Right lobe of liver (tissue), 6 donors: ENCODE measurements around the gene PNPLA7. TPM values are rescaled to one million over a fixed set of nuclear protein-coding genes. Genes with fewer than 3 reads are reported as not detected.
A peak's percentile ranks its signal among the peaks of the same experiment; 100 is the strongest.

ENCODE experiments used
- ATAC-seq, 4 donors: fragments of 200-7000 bp; cut with Tn5 transposase; one replicate each; pipeline ENCODE4 v1.9.1; 2020; ENCODE audit warnings: mild to moderate bottlenecking in 4 of 4, moderate library complexity in 4 of 4
- DNase-seq, 3 donors: peaks; one replicate each; pipeline ENCODE4 v3.0.0-alpha.2; 2020
- H3K27ac ChIP-seq, 3 donors: fragments of 200-600 bp; one replicate each; pipeline ENCODE4 v1.8.0; 2022
- H3K27me3 ChIP-seq, 2 donors: fragments of 200-600 bp; one replicate each; pipeline ENCODE4 v1.8.0; 2022
- H3K36me3 ChIP-seq, 4 donors: fragments of 200-600 bp; sonication (generic) in 1 of 4; one replicate each; pipeline versions ENCODE4 v1.5.1 to v1.8.0; 2017 to 2022; ENCODE audit warnings: control low read depth in 1 of 4
- H3K4me1 ChIP-seq, 4 donors: fragments of 200-600 bp; sonication (generic) in 1 of 4; one replicate each; pipeline versions ENCODE4 v1.5.1 to v1.8.0; 2017 to 2022; ENCODE audit warnings: control low read depth in 1 of 4
- H3K4me3 ChIP-seq, 3 donors: fragments of 200-600 bp; one replicate each; pipeline ENCODE4 v1.8.0; 2022
- H3K9me3 ChIP-seq, 4 donors: fragments of 200-600 bp; sonication (generic) in 1 of 4; one replicate each; pipeline versions ENCODE4 v1.5.1 to v1.8.0; 2017 to 2022; ENCODE audit warnings: control low read depth in 1 of 4
- CTCF ChIP-seq, 4 donors: fragments of 200-600 bp in 3 of 4; fragments of 450-650 bp in 1 of 4; IDR thresholded peaks; one replicate each; pipeline versions ENCODE4 v1.5.1 to v1.8.0; 2016 to 2022; ENCODE audit warnings: antibody characterized with exemption in 4 of 4, mild to moderate bottlenecking in 2 of 4
- POLR2A ChIP-seq: fragments of 450-650 bp; IDR thresholded peaks from one replicate; pipeline ENCODE4 v1.6.1; 2017; ENCODE audit warnings: antibody characterized with exemption, mild to moderate bottlenecking
- WGBS: methylation state at CpG from one replicate; pipeline ENCODE4 v1.1.6; 2018; ENCODE audit warnings: low coverage, low lambda C conversion rate; ENCODE audit not compliant: insufficient coverage; ENCODE audit errors: missing lambda C conversion rate; 5-methylcytosine and 5-hydroxymethylcytosine counted together
- intact Hi-C, 2 donors: fragments of 100-400 bp; cut with DNase I; formaldehyde crosslinking; loops; one replicate each; pipeline versions ENCODE4 v1.11.2 to v1.14.1; 2022
- total RNA-seq, 6 experiments: library from RNA; depleted of rRNA in 2 of 6; stranded (reverse); fragments of >200 nt in 2 of 6; fragmentation: NEBNext Ultra II Directional in 3 of 6; extraction: Animal tissue kit (Norgen Biotek cat#: 25700) in 3 of 6; gene quantifications; one replicate each; pipeline versions ENCODE4 v1.1.0 to v1.2.4, GENCODE V29; 2016 to 2023
- donor health status: DM: no; HTN: yes; CAD: no.
- donor health status: DM: no; HTN: no; CAD: no.
- donor health status: DM: no; HTN: no; CAD: no.
- donor health status: DM: no; HTN: yes; CAD: no.
- donor health status: DM: no; HTN: yes; CAD: no.

Gene PNPLA7
- total RNA-seq, 6 experiments from 2014 or later, result 3.9 to 15.6 (median 7.4) TPM

GRCh38 chr9:137436761-137437600 is 113.2 kb downstream of the PNPLA7 start:
- no peaks in the 10 kb centered on the region for H3K27me3 ChIP-seq
- no CpG with 5 or more reads among the region's 24 CpGs for WGBS
- no peaks in the 10 kb centered on the region for H3K36me3 ChIP-seq
- H3K4me1 ChIP-seq, result no peaks in the 10 kb centered on the region
- no peak overlapping the region for H3K27ac ChIP-seq
- no peak for TF ChIP-seq POLR2A
- TF ChIP-seq CTCF (IDR thresholded peaks at IDR 0.05), result no peak
- H3K4me3 ChIP-seq, result no peak overlapping the region
- DNase-seq (peak in 2 of 3 donors; percentile 16 to 46), ATAC-seq (no peak)
- no peaks in the 10 kb centered on the region for H3K9me3 ChIP-seq
- intact Hi-C loops, result no loop called here

- Histone ChIP-seq H3K4me3 (no peak overlapping the region), H3K9me3 (no peaks in the 10 kb centered on the region), H3K36me3 (no peaks in the 10 kb centered on the region), H3K27me3 (no peaks in the 10 kb centered on the region), H3K4me1 (no peaks in the 10 kb centered on the region), H3K27ac (no peak overlapping the region)
- peak in 2 of 3 donors; percentile 59 to 87 for DNase-seq
- ATAC-seq, result peak; percentile 45 to 94 (median 61)
- WGBS, result 48% methylated on average over 10 of the region's 42 CpGs
- TF ChIP-seq CTCF (IDR thresholded peaks at IDR 0.05), result no peak
- no peak for TF ChIP-seq POLR2A
- intact Hi-C loops, result no loop called here
Observed at GRCh38 chr9:137435980-137436760, 114.0 kb downstream of the PNPLA7 start.

- TF ChIP-seq POLR2A, result no peak
- no peak for TF ChIP-seq CTCF (IDR thresholded peaks at IDR 0.05)
- DNase-seq (peak in 2 of 3 donors; percentile 21 to 45), ATAC-seq (peak in 1 of 4 donors; percentile 3)
- Histone ChIP-seq H3K4me1 (no peaks in the 10 kb centered on the region), H3K36me3 (no peaks in the 10 kb centered on the region), H3K4me3 (no peak overlapping the region), H3K27me3 (no peaks in the 10 kb centered on the region), H3K27ac (no peak overlapping the region), H3K9me3 (no peaks in the 10 kb centered on the region)
- 68% methylated on average over 2 of the region's 20 CpGs for WGBS
- intact Hi-C loops, result no loop called here
Observed at GRCh38 chr9:137435381-137435891, 114.8 kb downstream of the PNPLA7 start.

- no peaks in the 10 kb centered on the region for H3K9me3 ChIP-seq
- intact Hi-C loops, result no loop called here
- H3K27ac ChIP-seq, result no peak overlapping the region
- H3K4me3 ChIP-seq, result no peak overlapping the region
- H3K27me3 ChIP-seq, result no peaks in the 10 kb centered on the region
- H3K36me3 ChIP-seq, result no peaks in the 10 kb centered on the region
- TF ChIP-seq POLR2A (no peak), CTCF (IDR thresholded peaks at IDR 0.05) (no peak)
- ATAC-seq (no peak), DNase-seq (peak in 2 of 3 donors; percentile 27 to 57)
- WGBS, result 60% methylated on average over 4 of the region's 43 CpGs
- no peaks in the 10 kb centered on the region for H3K4me1 ChIP-seq
Observed at GRCh38 chr9:137434498-137435380, 115.5 kb downstream of the PNPLA7 start.
